Mesenchymal stem cell (in vitro differentiated cells and primary cell): ENCODE results near the gene NUDT1.
A peak's percentile ranks its signal among the peaks of the same experiment; 100 is the strongest.

ENCODE experiments used
- DNase-seq: peaks from one replicate; pipeline ENCODE4 v3.0.0-alpha.2; 2013
- H2AFZ ChIP-seq: one replicate; pipeline ENCODE4 v1.6.1; 2013; ENCODE audit warnings: low read depth, mild to moderate bottlenecking, control low read depth, inconsistent platforms, low read length, moderate library complexity
- H2AK5ac ChIP-seq: 2 replicates; pipeline ENCODE4 v1.6.1; 2013; ENCODE audit warnings: low read length, moderate library complexity, mild to moderate bottlenecking, inconsistent platforms; ENCODE audit not compliant: severe bottlenecking
- H2BK120ac ChIP-seq: one replicate; pipeline ENCODE4 v1.6.1; 2013; ENCODE audit warnings: low read depth, mild to moderate bottlenecking, inconsistent platforms, low read length, moderate library complexity
- H2BK12ac ChIP-seq, 2 experiments: one replicate each; pipeline ENCODE4 v1.6.1; 2013; ENCODE audit warnings: inconsistent platforms in 2 of 2, low read length in 2 of 2, mild to moderate bottlenecking in 2 of 2, moderate library complexity in 2 of 2, control low read depth in 1 of 2
- H2BK15ac ChIP-seq: one replicate; pipeline ENCODE4 v1.6.1; 2013; ENCODE audit warnings: mild to moderate bottlenecking, low read depth, inconsistent platforms; ENCODE audit not compliant: poor library complexity, severe bottlenecking
- H2BK5ac ChIP-seq: 2 replicates; pipeline ENCODE4 v1.6.1; 2013; ENCODE audit warnings: low read depth, mild to moderate bottlenecking, low read length, control low read depth, inconsistent platforms; ENCODE audit not compliant: poor library complexity, severe bottlenecking
- H3K14ac ChIP-seq, 2 experiments: one replicate each; pipeline ENCODE4 v1.6.1; 2013; ENCODE audit warnings: inconsistent platforms in 2 of 2, low read length in 2 of 2, control low read depth in 1 of 2, mild to moderate bottlenecking in 1 of 2, moderate library complexity in 1 of 2
- H3K18ac ChIP-seq, 2 experiments: one replicate each; pipeline ENCODE4 v1.6.1; 2013; ENCODE audit warnings: inconsistent platforms in 2 of 2, low read length in 2 of 2, control low read depth in 1 of 2, low read depth in 1 of 2, mild to moderate bottlenecking in 1 of 2
- H3K23ac ChIP-seq, 2 experiments: one replicate each; pipeline ENCODE4 v1.6.1; 2013; ENCODE audit warnings: inconsistent platforms in 2 of 2, low read length in 2 of 2, mild to moderate bottlenecking in 2 of 2, moderate library complexity in 2 of 2, control low read depth in 1 of 2
- H3K27ac ChIP-seq: 2 replicates; pipeline ENCODE4 v1.5.1; 2013; ENCODE audit warnings: mild to moderate bottlenecking, moderate library complexity, low read length, control low read depth, inconsistent platforms; ENCODE audit not compliant: poor library complexity, severe bottlenecking
- H3K27me3 ChIP-seq, 2 experiments: 2 replicates each; pipeline versions ENCODE4 v1.6.1 to v1.7.0; 2013; ENCODE audit warnings: low read length in 2 of 2, mild to moderate bottlenecking in 2 of 2, moderate library complexity in 2 of 2, control low read depth in 1 of 2, inconsistent platforms in 1 of 2; ENCODE audit not compliant: control insufficient read depth in 1 of 2, insufficient read depth in 1 of 2
- H3K36me3 ChIP-seq, 2 experiments: 2 replicates each; pipeline versions ENCODE4 v1.6.1 to v1.7.0; 2013; ENCODE audit warnings: low read length in 2 of 2, control low read depth in 1 of 2, inconsistent platforms in 1 of 2, low read depth in 1 of 2, mild to moderate bottlenecking in 1 of 2; ENCODE audit not compliant: insufficient read depth in 2 of 2, control insufficient read depth in 1 of 2
- H3K4ac ChIP-seq, 2 experiments: one replicate each; pipeline ENCODE4 v1.6.1; 2013; ENCODE audit warnings: inconsistent platforms in 2 of 2, low read length in 2 of 2, mild to moderate bottlenecking in 2 of 2, moderate library complexity in 2 of 2, control low read depth in 1 of 2, low read depth in 1 of 2
- H3K4me1 ChIP-seq: 2 replicates; pipeline ENCODE4 v1.6.1; 2013; ENCODE audit warnings: low read depth, low read length, control low read depth; ENCODE audit not compliant: control insufficient read depth, insufficient read depth
- H3K4me2 ChIP-seq: 2 replicates; pipeline ENCODE4 v1.6.1; 2013; ENCODE audit warnings: low read length, mild to moderate bottlenecking, inconsistent platforms; ENCODE audit not compliant: poor library complexity, severe bottlenecking
- H3K4me3 ChIP-seq, 2 experiments: 2 replicates each; pipeline versions ENCODE4 v1.5.1 to v1.7.0; 2013; ENCODE audit warnings: low read length in 2 of 2, mild to moderate bottlenecking in 2 of 2, control low read depth in 1 of 2, low read depth in 1 of 2; ENCODE audit not compliant: insufficient read depth in 1 of 2
- H3K79me1 ChIP-seq: replicated peaks from 2 replicates; pipeline ENCODE4 v1.6.1; 2013; ENCODE audit warnings: mild to moderate bottlenecking, control low read depth, low read length, inconsistent platforms; ENCODE audit not compliant: poor library complexity, severe bottlenecking
- H3K9ac ChIP-seq: 2 replicates; pipeline ENCODE4 v1.7.0; 2013; ENCODE audit warnings: mild to moderate bottlenecking, low read length, moderate library complexity
- H3K9me3 ChIP-seq: 2 replicates; pipeline ENCODE4 v1.7.0; 2013; ENCODE audit warnings: mild to moderate bottlenecking, low read length; ENCODE audit not compliant: control insufficient read depth
- H4K8ac ChIP-seq: one replicate; pipeline ENCODE4 v1.6.1; 2013; ENCODE audit warnings: inconsistent platforms, mild to moderate bottlenecking, low read length, moderate library complexity
- H4K91ac ChIP-seq: one replicate; pipeline ENCODE4 v1.6.1; 2013; ENCODE audit warnings: mild to moderate bottlenecking, low read length, inconsistent platforms
- WGBS: methylation state at CpG from one replicate; pipeline ENCODE4 v1.1.7; 2013; ENCODE audit warnings: mixed read lengths; 5-methylcytosine and 5-hydroxymethylcytosine counted together

The NUDT1 gene

DNA sequence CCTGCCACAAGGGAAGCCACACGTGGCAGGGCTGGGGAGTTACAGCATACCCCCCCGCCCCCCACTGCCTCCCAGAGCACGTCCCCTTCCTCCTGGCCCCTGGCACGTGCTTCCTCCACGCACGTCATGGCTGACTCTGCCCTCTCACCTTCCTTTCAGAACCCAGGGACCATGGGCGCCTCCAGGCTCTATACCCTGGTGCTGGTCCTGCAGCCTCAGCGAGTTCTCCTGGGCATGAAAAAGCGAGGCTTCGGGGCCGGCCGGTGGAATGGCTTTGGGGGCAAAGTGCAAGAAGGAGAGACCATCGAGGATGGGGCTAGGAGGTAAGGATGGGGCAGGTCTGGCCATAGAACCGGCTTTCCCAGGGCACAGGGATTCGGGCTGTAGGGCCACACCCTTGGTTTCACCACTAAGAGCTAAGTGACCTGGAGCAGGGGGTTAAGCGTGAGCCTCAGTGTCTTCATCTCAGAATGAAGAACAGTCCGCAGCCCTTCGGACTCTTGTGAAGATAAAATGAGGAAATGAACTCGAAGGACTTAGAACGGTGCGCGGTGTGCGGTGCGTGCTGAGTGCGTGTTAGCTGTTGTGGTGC, 2.5 kb downstream of the NUDT1 start:
- Histone ChIP-seq H3K4me2 (no peak overlapping the region), H2AK5ac (no peak overlapping the region), H3K4ac (no peak overlapping the region), H3K14ac (no peak overlapping the region), H3K79me1 (peaks cover 8% of the 10 kb centered on the region), H2BK120ac (no peak overlapping the region), H3K9ac (no peak overlapping the region), H2BK12ac (no peak overlapping the region), H3K18ac (no peak overlapping the region), H3K27ac (no peak overlapping the region), H3K27me3 (no peaks in the 10 kb centered on the region), H2BK15ac (no peak overlapping the region), H3K36me3 (peaks cover 1 to 3% of the 10 kb centered on the region in 2 experiments), H3K4me3 (no peak overlapping the region), H2AFZ (no peak overlapping the region), H3K4me1 (peaks cover 31% of the 10 kb centered on the region), H4K8ac (no peak overlapping the region), H4K91ac (no peak overlapping the region), H3K9me3 (no peaks in the 10 kb centered on the region), H2BK5ac (no peak overlapping the region), H3K23ac (no peak overlapping the region)
- 96% methylated on average over 25 of the region's 25 CpGs for WGBS
- DNase-seq = no peak

- Histone ChIP-seq H3K79me1 (peaks cover 5% of the 10 kb centered on the region), H2AK5ac (no peak overlapping the region)
- no peak for DNase-seq
Measured at GRCh38 chr7:2245883-2246675, 4.1 kb downstream of the NUDT1 start.

GRCh38 chr7:2247141-2247995, 5.3 kb downstream of the NUDT1 start:
- no peaks in the 10 kb centered on the region for H3K27me3 ChIP-seq
- peak overlapping the region; percentile 43 for H2AK5ac ChIP-seq
- H3K9ac ChIP-seq = no peak overlapping the region
- WGBS = 80% methylated on average over 34 of the region's 36 CpGs
- H3K4ac ChIP-seq = peak overlapping the region in 1 of 2 experiments; percentile 15
- H2BK15ac ChIP-seq = no peak overlapping the region
- H4K91ac ChIP-seq = peak overlapping the region; percentile 11
- no peak overlapping the region for H4K8ac ChIP-seq
- peaks cover 35% of the 10 kb centered on the region for H3K4me1 ChIP-seq
- no peak overlapping the region for H3K4me3 ChIP-seq
- no peaks in the 10 kb centered on the region for H3K9me3 ChIP-seq
- no peak overlapping the region for H3K4me2 ChIP-seq
- peaks cover 7 to 24% of the 10 kb centered on the region in 2 experiments for H3K36me3 ChIP-seq
- H2AFZ ChIP-seq = no peak overlapping the region
- H3K14ac ChIP-seq = no peak overlapping the region
- peaks cover 8% of the 10 kb centered on the region for H3K79me1 ChIP-seq
- H3K27ac ChIP-seq = no peak overlapping the region
- H2BK5ac ChIP-seq = no peak overlapping the region
- DNase-seq = peak; percentile 15
- H2BK120ac ChIP-seq = no peak overlapping the region
- no peak overlapping the region for H2BK12ac ChIP-seq
- no peak overlapping the region for H3K18ac ChIP-seq
- H3K23ac ChIP-seq = no peak overlapping the region

More at GRCh38 chr7:2245883-2246675, 4.1 kb downstream of the NUDT1 start:
- H2BK12ac ChIP-seq = no peak overlapping the region
- H3K4me2 ChIP-seq = no peak overlapping the region
- no peaks in the 10 kb centered on the region for H3K9me3 ChIP-seq
- H2BK15ac ChIP-seq = no peak overlapping the region
- H2BK120ac ChIP-seq = no peak overlapping the region
- peaks cover 0 to 11% of the 10 kb centered on the region in 2 experiments for H3K36me3 ChIP-seq
- H3K14ac ChIP-seq = no peak overlapping the region
- H4K91ac ChIP-seq = no peak overlapping the region
- no peak overlapping the region for H4K8ac ChIP-seq
- H2BK5ac ChIP-seq = no peak overlapping the region
- no peak overlapping the region for H3K4ac ChIP-seq
- no peak overlapping the region for H2AFZ ChIP-seq
- H3K27me3 ChIP-seq = no peaks in the 10 kb centered on the region
- H3K4me1 ChIP-seq = peaks cover 34% of the 10 kb centered on the region
- no peak overlapping the region for H3K23ac ChIP-seq
- H3K18ac ChIP-seq = no peak overlapping the region
- no peak overlapping the region for H3K27ac ChIP-seq
- no peak overlapping the region for H3K4me3 ChIP-seq
- H3K9ac ChIP-seq = no peak overlapping the region
- WGBS = 90% methylated on average over 22 of the region's 22 CpGs
